Thyroid gland (tissue), 4 donors: Measurements from ENCODE around the gene ETFB. TPM values are rescaled to one million over a fixed set of nuclear protein-coding genes. Genes with fewer than 3 reads are reported as not detected.

Experiments used
- DNase-seq, 2 donors: peaks; one replicate each; pipeline ENCODE4 v3.0.0-alpha.2; 2019
- H3K27ac ChIP-seq, 3 donors: fragments of 200-600 bp; sonication (generic); 1 replicate in 2 of 3; 2 replicates in 1 of 3; pipeline ENCODE4 v1.5.1; 2016 to 2019; ENCODE audit warnings: mild to moderate bottlenecking in 1 of 3, moderate library complexity in 1 of 3
- H3K27me3 ChIP-seq: fragments of 200-600 bp; sonication (generic); one replicate; pipeline ENCODE4 v1.5.1; 2019
- H3K36me3 ChIP-seq, 2 donors: fragments of 200-600 bp; sonication (generic); one replicate each; pipeline ENCODE4 v1.5.1; 2016 to 2019
- H3K4me1 ChIP-seq, 2 donors: fragments of 200-600 bp; sonication (generic); one replicate each; pipeline ENCODE4 v1.5.1; 2017 to 2019
- H3K4me3 ChIP-seq, 3 donors: fragments of 200-600 bp; sonication (generic); replicated peaks in 1 of 3; 1 replicate in 2 of 3; 2 replicates in 1 of 3; pipeline ENCODE4 v1.5.1; 2016; ENCODE audit warnings: mild to moderate bottlenecking in 1 of 3
- H3K9me3 ChIP-seq: fragments of 200-600 bp; sonication (generic); one replicate; pipeline ENCODE4 v1.5.1; 2017
- CTCF ChIP-seq, 6 experiments: fragments of 200-600 bp in 3 of 6; fragments of 450-650 bp in 3 of 6; sonication (generic) in 3 of 6; IDR thresholded peaks; one replicate each; pipeline ENCODE4 v1.5.1; 2016 to 2019; ENCODE audit warnings: antibody characterized with exemption in 6 of 6, mild to moderate bottlenecking in 2 of 6, inconsistent platforms in 1 of 6, moderate library complexity in 1 of 6
- POLR2A ChIP-seq, 2 donors: fragments of 450-650 bp; IDR thresholded peaks; one replicate each; pipeline ENCODE4 v1.6.1; 2017; ENCODE audit warnings: antibody characterized with exemption in 2 of 2, mild to moderate bottlenecking in 2 of 2, moderate library complexity in 1 of 2
- WGBS, 2 donors: methylation state at CpG; one replicate each; pipeline ENCODE4 v1.1.5; 2017; 5-methylcytosine and 5-hydroxymethylcytosine counted together
- intact Hi-C: fragments of 100-400 bp; cut with DNase I; formaldehyde crosslinking; loops from one replicate; pipeline ENCODE4 v1.15.1; 2023
- total RNA-seq, 4 donors: library from RNA; depleted of rRNA; stranded (reverse); fragments of >200 nt; gene quantifications; one replicate each; pipeline ENCODE4 v1.2.3, GENCODE V29; 2016

ETFB gene
- total RNA-seq, 4 donors from 2014 or later, result 73.1 to 177 (median 129) TPM

- Histone ChIP-seq H3K36me3 (no peaks in the 10 kb centered on the region), H3K4me1 (peaks cover 0 to 11% of the 10 kb centered on the region in 2 donors), H3K9me3 (no peaks in the 10 kb centered on the region), H3K27me3 (peaks cover 7% of the 10 kb centered on the region), H3K4me3 (no peak overlapping the region), H3K27ac (no peak overlapping the region)
- TF ChIP-seq POLR2A (IDR thresholded peaks at IDR 0.05) (no peak), CTCF (IDR thresholded peaks at IDR 0.05) (no peak)
- intact Hi-C loops, result no loop called here
- 92 to 93% methylated on average over 6 of the region's 6 CpGs for WGBS, 2 donors
- DNase-seq, result no peak
These were observed 34.5 kb downstream of the ETFB start for GRCh38 chr19:51331716-51332115.

GRCh38 chr19:51331193-51331592 is 35.0 kb downstream of the ETFB start:
- Histone ChIP-seq H3K27me3 (peaks cover 7% of the 10 kb centered on the region), H3K4me1 (peaks cover 0 to 11% of the 10 kb centered on the region in 2 donors), H3K4me3 (no peak overlapping the region), H3K36me3 (no peaks in the 10 kb centered on the region), H3K9me3 (no peaks in the 10 kb centered on the region), H3K27ac (no peak overlapping the region)
- no peak for TF ChIP-seq POLR2A (IDR thresholded peaks at IDR 0.05)
- no peak for TF ChIP-seq CTCF (IDR thresholded peaks at IDR 0.05)
- intact Hi-C loops, result no loop called here
- 77 to 84% methylated on average over 3 of the region's 3 CpGs for WGBS, 2 donors
- no peak for DNase-seq

GRCh38 chr19:51330366-51330765 is 35.8 kb downstream of the ETFB start:
- no peaks in the 10 kb centered on the region for H3K9me3 ChIP-seq
- H3K4me3 ChIP-seq, result no peak overlapping the region
- H3K27ac ChIP-seq, result no peak overlapping the region
- WGBS, 2 donors, result 97 to 100% methylated on average over 4 of the region's 4 CpGs
- H3K4me1 ChIP-seq, result peaks cover 0 to 11% of the 10 kb centered on the region in 2 donors
- TF ChIP-seq CTCF (IDR thresholded peaks at IDR 0.05) (no peak), POLR2A (IDR thresholded peaks at IDR 0.05) (no peak)
- intact Hi-C loops, result no loop called here
- H3K27me3 ChIP-seq, result peaks cover 7% of the 10 kb centered on the region
- no peak for DNase-seq
- no peaks in the 10 kb centered on the region for H3K36me3 ChIP-seq

- intact Hi-C loops, result no loop called here
- peaks cover 0 to 11% of the 10 kb centered on the region in 2 donors for H3K4me1 ChIP-seq
- no peaks in the 10 kb centered on the region for H3K9me3 ChIP-seq
- H3K27ac ChIP-seq, result no peak overlapping the region
- TF ChIP-seq POLR2A (IDR thresholded peaks at IDR 0.05) (no peak), CTCF (IDR thresholded peaks at IDR 0.05) (no peak)
- no peak for DNase-seq
- 86 to 95% methylated on average over 5 of the region's 5 CpGs for WGBS, 2 donors
- H3K36me3 ChIP-seq, result no peaks in the 10 kb centered on the region
- no peak overlapping the region for H3K4me3 ChIP-seq
- H3K27me3 ChIP-seq, result peaks cover 7% of the 10 kb centered on the region
These were observed 36.8 kb downstream of the ETFB start for GRCh38 chr19:51329411-51329810.

- H3K4me1 ChIP-seq, result peaks cover 0 to 11% of the 10 kb centered on the region in 2 donors
- H3K9me3 ChIP-seq, result no peaks in the 10 kb centered on the region
- no peak overlapping the region for H3K4me3 ChIP-seq
- intact Hi-C loops, result no loop called here
- peaks cover 7% of the 10 kb centered on the region for H3K27me3 ChIP-seq
- DNase-seq, result no peak
- 2 to 6% methylated on average over 28 to 29 of the region's 75 CpGs for WGBS, 2 donors
- no peak overlapping the region for H3K27ac ChIP-seq
- no peaks in the 10 kb centered on the region for H3K36me3 ChIP-seq
- TF ChIP-seq POLR2A (IDR thresholded peaks at IDR 0.05) (no peak), CTCF (IDR thresholded peaks at IDR 0.05) (no peak)
These were observed 38.9 kb downstream of the ETFB start for GRCh38 chr19:51327066-51328001.
